ENCODE data around the gene CR2.

The CR2 gene

DNA sequence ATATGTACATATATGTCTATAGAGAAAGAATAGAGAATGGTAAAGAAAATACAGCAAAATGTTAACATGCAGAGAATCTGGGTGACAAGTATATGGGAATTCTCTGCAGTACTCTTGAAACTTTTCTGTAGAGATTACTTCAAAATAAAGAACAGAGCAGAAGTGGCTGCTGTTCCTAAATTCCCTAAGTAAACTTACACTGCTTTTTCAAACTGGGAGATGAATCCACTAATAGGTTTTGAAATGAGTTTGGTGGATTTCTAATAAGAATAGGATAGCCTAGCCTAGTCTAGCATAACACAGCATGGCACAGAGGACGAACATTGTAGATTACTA is 450 bp upstream of the CR2 start:
- Histone ChIP-seq H3K27me3 (ENCODE audit: insufficient read depth, low read depth) (no peaks in the 10 kb centered on the region), H3K79me2 (ENCODE audit: insufficient read depth, low read depth) (no peaks in the 10 kb centered on the region), H2AFZ (ENCODE audit: low read depth) (peak overlapping the region; percentile 89), H3K27ac (no peak overlapping the region), H4K20me1 (ENCODE audit: insufficient read depth) (no peaks in the 10 kb centered on the region), H3K4me1 (ENCODE audit: low read depth, poor library complexity, severe bottlenecking) (peaks cover 19% of the 10 kb centered on the region), H3K4me2 (peak overlapping the region; percentile 95), H3K4me3 (IDR thresholded peaks at IDR 0.05; ENCODE audit: insufficient read depth, low read depth, low read length) (no peak overlapping the region), H3K9ac (peak overlapping the region; percentile 52; the same call in 1 of the 2 replicates), H3K36me3 (ENCODE audit: insufficient read depth) (no peaks in the 10 kb centered on the region)
- TF ChIP-seq, protein P1, sequence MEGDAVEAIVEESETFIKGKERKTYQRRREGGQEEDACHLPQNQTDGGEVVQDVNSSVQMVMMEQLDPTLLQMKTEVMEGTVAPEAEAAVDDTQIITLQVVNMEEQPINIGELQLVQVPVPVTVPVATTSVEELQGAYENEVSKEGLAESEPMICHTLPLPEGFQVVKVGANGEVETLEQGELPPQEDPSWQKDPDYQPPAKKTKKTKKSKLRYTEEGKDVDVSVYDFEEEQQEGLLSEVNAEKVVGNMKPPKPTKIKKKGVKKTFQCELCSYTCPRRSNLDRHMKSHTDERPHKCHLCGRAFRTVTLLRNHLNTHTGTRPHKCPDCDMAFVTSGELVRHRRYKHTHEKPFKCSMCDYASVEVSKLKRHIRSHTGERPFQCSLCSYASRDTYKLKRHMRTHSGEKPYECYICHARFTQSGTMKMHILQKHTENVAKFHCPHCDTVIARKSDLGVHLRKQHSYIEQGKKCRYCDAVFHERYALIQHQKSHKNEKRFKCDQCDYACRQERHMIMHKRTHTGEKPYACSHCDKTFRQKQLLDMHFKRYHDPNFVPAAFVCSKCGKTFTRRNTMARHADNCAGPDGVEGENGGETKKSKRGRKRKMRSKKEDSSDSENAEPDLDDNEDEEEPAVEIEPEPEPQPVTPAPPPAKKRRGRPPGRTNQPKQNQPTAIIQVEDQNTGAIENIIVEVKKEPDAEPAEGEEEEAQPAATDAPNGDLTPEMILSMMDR (conservative IDR thresholded peaks at IDR 0.05; ENCODE audit: low read depth, low read length) = no peak

DNA sequence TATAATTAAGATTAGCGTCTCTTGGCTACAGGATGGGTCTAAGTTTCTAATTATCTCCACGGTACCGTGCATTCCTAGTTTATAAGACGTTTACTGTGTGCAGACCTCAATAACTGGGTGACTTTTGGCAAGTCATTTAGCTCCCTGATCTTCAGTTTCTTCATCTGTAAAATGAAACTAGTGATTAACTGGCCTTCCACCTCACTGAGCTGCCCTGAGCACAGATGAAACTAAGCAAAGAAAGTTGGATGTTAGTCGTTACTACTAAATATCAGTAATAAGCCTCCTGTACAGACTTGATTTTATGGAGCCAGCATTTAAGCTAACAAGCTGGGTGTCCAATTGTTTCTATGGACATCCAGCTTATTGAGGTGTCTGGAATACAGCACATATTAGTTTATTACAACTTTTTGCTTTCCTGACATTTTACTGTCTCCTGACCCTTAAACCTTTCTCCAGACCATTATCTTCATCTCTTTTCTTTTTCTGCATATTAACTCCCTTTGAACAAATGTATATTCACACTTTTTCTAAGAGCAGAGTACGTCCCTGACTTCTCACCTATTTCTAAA is 1.1 kb downstream of the CR2 start:
- Histone ChIP-seq H3K27ac (peak overlapping the region; percentile 10; the same call in 1 of the 2 replicates), H4K20me1 (ENCODE audit: insufficient read depth) (no peaks in the 10 kb centered on the region), H3K79me2 (ENCODE audit: insufficient read depth, low read depth) (no peaks in the 10 kb centered on the region), H2AFZ (ENCODE audit: low read depth) (peak overlapping the region; percentile 89), H3K4me2 (peak overlapping the region; percentile 95), H3K4me1 (ENCODE audit: low read depth, poor library complexity, severe bottlenecking) (peaks cover 19% of the 10 kb centered on the region), H3K27me3 (ENCODE audit: insufficient read depth, low read depth) (no peaks in the 10 kb centered on the region), H3K4me3 (IDR thresholded peaks at IDR 0.05; ENCODE audit: insufficient read depth, low read depth, low read length) (peak overlapping the region; percentile 67), H3K9ac (peak overlapping the region; percentile 52), H3K36me3 (ENCODE audit: insufficient read depth) (no peaks in the 10 kb centered on the region)
- TF ChIP-seq, protein P1 (conservative IDR thresholded peaks at IDR 0.05; ENCODE audit: low read depth, low read length) = no peak

DNA sequence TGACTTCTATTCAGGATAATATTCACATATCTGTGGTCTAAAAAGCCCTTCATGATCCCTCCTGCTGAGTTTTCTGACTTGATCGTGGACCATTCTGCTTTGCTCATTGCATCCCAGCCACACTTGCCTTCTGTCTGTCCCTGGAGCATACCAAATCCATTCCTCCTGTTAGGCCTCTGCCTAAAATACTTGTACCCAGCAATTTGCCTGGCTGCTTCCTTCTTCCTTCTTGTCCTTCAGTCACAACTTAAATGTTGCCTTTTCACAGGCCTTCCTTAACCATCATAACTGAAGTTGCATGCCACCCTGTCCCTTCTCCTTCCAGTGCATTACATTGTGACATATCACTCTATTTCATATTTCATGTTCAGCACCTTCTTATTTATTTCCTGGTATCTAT is 4.3 kb downstream of the CR2 start:
- no peak overlapping the region for H3K9ac ChIP-seq
- no peaks in the 10 kb centered on the region for H4K20me1 ChIP-seq (ENCODE audit: insufficient read depth)
- peaks cover 19% of the 10 kb centered on the region for H3K4me1 ChIP-seq (ENCODE audit: low read depth, poor library complexity, severe bottlenecking)
- H3K4me2 ChIP-seq = no peak overlapping the region
- H3K36me3 ChIP-seq (ENCODE audit: insufficient read depth) = no peaks in the 10 kb centered on the region
- no peaks in the 10 kb centered on the region for H3K27me3 ChIP-seq (ENCODE audit: insufficient read depth, low read depth)
- TF ChIP-seq, protein P1 (conservative IDR thresholded peaks at IDR 0.05; ENCODE audit: low read depth, low read length) = no peak
- H3K27ac ChIP-seq = no peak overlapping the region
- no peak overlapping the region for H3K4me3 ChIP-seq (IDR thresholded peaks at IDR 0.05; ENCODE audit: insufficient read depth, low read depth, low read length)
- H2AFZ ChIP-seq (ENCODE audit: low read depth) = no peak overlapping the region
- H3K79me2 ChIP-seq (ENCODE audit: insufficient read depth, low read depth) = no peaks in the 10 kb centered on the region

DNA sequence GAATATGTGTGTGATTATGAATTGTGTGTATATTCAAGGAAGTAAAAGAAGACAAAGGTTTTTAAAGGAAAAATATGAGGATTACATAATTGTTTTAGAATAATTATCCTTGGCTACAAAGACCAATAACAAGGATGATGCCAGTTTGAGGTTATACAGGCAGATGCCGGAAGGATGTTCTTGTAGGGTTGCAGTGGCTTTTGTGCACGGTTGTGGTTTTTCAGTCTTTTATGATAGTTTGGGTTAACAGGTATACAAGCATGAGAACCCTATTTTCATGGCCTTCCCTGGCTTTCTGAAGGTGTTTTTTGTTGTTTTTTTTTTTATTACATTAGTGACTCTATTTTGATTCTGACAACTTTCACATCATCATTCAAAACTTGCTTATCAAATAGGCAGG is 4.9 kb downstream of the CR2 start:
- Histone ChIP-seq H3K27ac (no peak overlapping the region), H3K79me2 (ENCODE audit: insufficient read depth, low read depth) (no peaks in the 10 kb centered on the region), H3K27me3 (ENCODE audit: insufficient read depth, low read depth) (no peaks in the 10 kb centered on the region), H3K9ac (no peak overlapping the region), H4K20me1 (ENCODE audit: insufficient read depth) (no peaks in the 10 kb centered on the region), H3K4me3 (IDR thresholded peaks at IDR 0.05; ENCODE audit: insufficient read depth, low read depth, low read length) (no peak overlapping the region), H3K4me2 (no peak overlapping the region), H2AFZ (ENCODE audit: low read depth) (no peak overlapping the region), H3K4me1 (ENCODE audit: low read depth, poor library complexity, severe bottlenecking) (peaks cover 15% of the 10 kb centered on the region), H3K36me3 (ENCODE audit: insufficient read depth) (no peaks in the 10 kb centered on the region)
- TF ChIP-seq, protein P1 (conservative IDR thresholded peaks at IDR 0.05; ENCODE audit: low read depth, low read length) = no peak

Measured in KMS-11 (cell line).